Measurements from ENCODE around the gene RALB.
"Not testable (repeated sequence)": the region's sequence is repeated elsewhere in the genome, so short reads cannot be mapped to it uniquely, and the experiment has no call there.

RALB gene

GRCh38 chr2:120319123-120319522 lies 66.5 kb downstream of the RALB start:
- no peak for DNase-seq

GRCh38 chr2:120319686-120320317 lies 67.2 kb downstream of the RALB start:
- DNase-seq = no peak

- DNase-seq = no peak
These were observed 67.7 kb downstream of the RALB start for GRCh38 chr2:120320318-120320851.

- DNase-seq = not testable (repeated sequence)
These were observed 68.4 kb downstream of the RALB start for GRCh38 chr2:120320887-120321556.

GRCh38 chr2:120321721-120322284 lies 69.2 kb downstream of the RALB start:
- DNase-seq = no peak

GRCh38 chr2:120322329-120322728 lies 69.7 kb downstream of the RALB start:
- DNase-seq = no peak

GRCh38 chr2:120323214-120323613 lies 70.6 kb downstream of the RALB start:
- peak; percentile 51 for DNase-seq

- DNase-seq = no peak
These were observed 71.3 kb downstream of the RALB start for GRCh38 chr2:120323807-120324399.

- DNase-seq = no peak
These were observed 72.3 kb downstream of the RALB start for GRCh38 chr2:120324933-120325332.

GRCh38 chr2:120326066-120326465 lies 73.4 kb downstream of the RALB start:
- DNase-seq = no peak

GRCh38 chr2:120330946-120331822 lies 78.5 kb downstream of the RALB start:
- no peak for DNase-seq

GRCh38 chr2:120331903-120332302 lies 79.3 kb downstream of the RALB start:
- no peak for DNase-seq

- no peak for DNase-seq
These were observed 79.7 kb downstream of the RALB start for GRCh38 chr2:120332384-120332783.

- no peak for DNase-seq
These were observed 81.4 kb downstream of the RALB start for GRCh38 chr2:120334068-120334467.

GRCh38 chr2:120336749-120337148 lies 84.1 kb downstream of the RALB start:
- no peak for DNase-seq

- no peak for DNase-seq
These were observed 85.4 kb downstream of the RALB start for GRCh38 chr2:120338015-120338414.

GRCh38 chr2:120341977-120342376 lies 89.3 kb downstream of the RALB start:
- no peak for DNase-seq

- DNase-seq = no peak
These were observed 89.8 kb downstream of the RALB start for GRCh38 chr2:120342446-120342845.

- no peak for DNase-seq
These were observed 90.4 kb downstream of the RALB start for GRCh38 chr2:120343100-120343432.

- DNase-seq = peak; percentile 87
These were observed 90.9 kb downstream of the RALB start for GRCh38 chr2:120343433-120344105.
